Mucosa of rectum (tissue), 2 donors: ENCODE results near the gene RNF151.
A peak's percentile ranks its signal among the peaks of the same experiment; 100 is the strongest.

Source experiments
- H3K27ac ChIP-seq, 2 donors: one replicate each; pipeline ENCODE4 v1.7.0; 2013; ENCODE audit warnings: inconsistent platforms in 2 of 2, low read depth in 2 of 2, low read length in 2 of 2
- H3K27me3 ChIP-seq, 2 donors: one replicate each; pipeline ENCODE4 v1.7.0; 2013; ENCODE audit warnings: low read length in 2 of 2; ENCODE audit not compliant: control insufficient read depth in 2 of 2, insufficient read depth in 2 of 2
- H3K36me3 ChIP-seq, 2 donors: one replicate each; pipeline ENCODE4 v1.7.0; 2013; ENCODE audit warnings: low read length in 2 of 2; ENCODE audit not compliant: control insufficient read depth in 2 of 2, insufficient read depth in 2 of 2
- H3K4me1 ChIP-seq, 2 donors: one replicate each; pipeline ENCODE4 v1.7.0; 2013; ENCODE audit warnings: low read length in 2 of 2, mild to moderate bottlenecking in 1 of 2; ENCODE audit not compliant: control insufficient read depth in 2 of 2, insufficient read depth in 2 of 2
- H3K4me3 ChIP-seq, 2 donors: one replicate each; pipeline ENCODE4 v1.7.0; 2013; ENCODE audit warnings: low read length in 2 of 2
- H3K9ac ChIP-seq, 2 donors: one replicate each; pipeline ENCODE4 v1.7.0; 2013; ENCODE audit warnings: low read length in 2 of 2, low read depth in 1 of 2, mild to moderate bottlenecking in 1 of 2
- H3K9me3 ChIP-seq, 2 donors: one replicate each; pipeline ENCODE4 v1.7.0; 2013; ENCODE audit warnings: low read length in 2 of 2; ENCODE audit not compliant: control insufficient read depth in 2 of 2
- donor health status: healthy.
- donor health status: Normal muscosa, but diverticular disease.

The RNF151 gene

DNA sequence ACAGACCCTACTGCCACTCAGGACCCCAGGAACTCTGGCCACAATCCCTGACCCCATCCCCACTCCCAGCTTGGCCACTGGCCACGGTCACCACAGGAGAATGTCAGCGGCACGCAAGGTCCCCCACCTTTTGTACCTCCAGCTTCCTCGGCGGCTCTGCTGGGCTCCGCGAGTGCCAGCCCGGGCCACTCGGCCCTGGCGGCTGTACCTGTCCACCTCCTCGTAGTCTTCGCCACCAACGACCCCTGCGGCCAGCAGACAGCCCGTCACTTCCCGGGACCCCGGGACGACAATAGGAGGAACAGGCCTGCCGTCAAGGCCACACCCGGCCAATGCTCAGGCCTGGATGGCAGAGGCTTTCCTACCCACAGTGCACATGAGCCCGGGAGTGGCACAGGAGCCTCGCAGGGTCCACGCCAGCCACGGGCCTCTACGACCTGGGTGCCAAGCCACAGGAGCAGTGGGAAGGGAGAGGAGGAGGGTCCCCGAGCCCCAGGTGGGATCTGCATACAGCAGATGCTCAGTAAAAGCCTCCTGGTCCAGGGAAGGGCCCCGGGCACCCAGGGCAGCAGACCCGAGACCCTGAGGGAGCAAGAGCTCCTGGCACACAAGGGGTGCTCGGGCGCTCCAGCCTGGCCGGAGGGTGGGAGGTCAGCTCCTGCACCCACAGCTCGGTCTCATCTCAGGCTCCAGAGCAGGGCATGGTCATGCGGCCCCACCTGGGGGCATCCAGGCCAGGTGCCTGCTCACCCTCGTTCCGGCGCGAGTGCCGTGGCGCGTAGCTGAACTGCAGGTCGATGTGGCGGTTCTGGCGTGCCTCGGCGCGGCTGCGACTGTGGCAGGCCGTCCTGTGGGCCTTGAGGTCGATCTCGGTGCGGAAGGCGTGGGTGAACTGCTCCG lies 35.0 kb downstream of the RNF151 start:
- H3K27me3 ChIP-seq = no peaks in the 10 kb centered on the region
- peaks cover 11 to 19% of the 10 kb centered on the region in 2 donors for H3K4me1 ChIP-seq
- no peaks in the 10 kb centered on the region for H3K9me3 ChIP-seq
- H3K27ac ChIP-seq = no peak overlapping the region
- peaks cover 45 to 48% of the 10 kb centered on the region in 2 donors for H3K36me3 ChIP-seq
- H3K4me3 ChIP-seq = no peak overlapping the region
- no peak overlapping the region for H3K9ac ChIP-seq

DNA sequence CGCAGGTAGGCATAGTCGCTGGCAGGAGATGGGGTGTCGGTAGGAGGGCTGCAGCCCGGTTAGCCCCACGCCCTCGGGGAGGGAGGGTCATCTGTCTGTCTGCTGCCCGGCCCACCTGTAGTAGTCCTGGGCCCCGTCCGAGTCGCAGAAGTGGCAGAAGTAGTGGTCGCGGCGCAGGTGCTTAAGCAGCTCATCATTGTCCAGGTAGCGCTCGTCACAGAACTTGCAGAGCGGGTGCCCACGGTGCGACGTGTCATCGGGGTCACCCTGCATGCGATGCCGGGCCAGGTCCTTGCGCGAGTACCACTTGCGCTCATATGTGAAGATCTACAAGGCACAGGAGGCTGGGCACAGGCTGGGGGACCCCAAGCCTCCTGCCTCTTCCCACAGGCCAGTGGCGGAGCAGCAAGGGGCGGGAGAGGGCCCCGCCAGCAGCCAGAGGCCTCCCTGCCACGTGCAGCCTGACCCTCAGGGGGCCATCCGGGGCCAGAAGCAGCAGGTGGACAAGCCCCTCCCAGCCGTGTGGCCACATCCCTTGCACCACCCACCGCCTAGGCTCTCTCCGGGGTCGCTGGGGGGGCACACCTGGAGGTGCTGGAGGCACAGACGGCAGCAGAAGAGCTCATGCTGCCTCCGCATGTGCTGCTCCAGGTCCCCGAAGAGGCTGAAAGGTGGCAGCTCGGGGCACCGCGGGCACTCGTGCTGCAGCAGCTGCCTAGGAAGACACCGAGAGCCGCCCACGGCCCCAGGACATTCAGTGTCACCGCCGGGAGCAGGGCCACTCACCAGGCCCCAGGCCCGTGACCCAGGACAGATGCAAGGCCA lies 36.0 kb downstream of the RNF151 start:
- H3K36me3 ChIP-seq = peaks cover 42 to 44% of the 10 kb centered on the region in 2 donors
- peaks cover 18 to 19% of the 10 kb centered on the region in 2 donors for H3K4me1 ChIP-seq
- no peaks in the 10 kb centered on the region for H3K27me3 ChIP-seq

GRCh38 chr16:2003231-2003826 lies 36.7 kb downstream of the RNF151 start:
- Histone ChIP-seq H3K27ac (peak overlapping the region in 1 of 2 donors; percentile 71), H3K9me3 (no peaks in the 10 kb centered on the region), H3K4me1 (peaks cover 25 to 26% of the 10 kb centered on the region in 2 donors), H3K36me3 (peaks cover 37 to 39% of the 10 kb centered on the region in 2 donors), H3K4me3 (no peak overlapping the region), H3K27me3 (no peaks in the 10 kb centered on the region), H3K9ac (peak overlapping the region in 1 of 2 donors; percentile 45)

More for the DNA sequence above, 36.0 kb downstream of the RNF151 start:
- no peaks in the 10 kb centered on the region for H3K9me3 ChIP-seq
- H3K4me3 ChIP-seq = no peak overlapping the region
- no peak overlapping the region for H3K27ac ChIP-seq
- H3K9ac ChIP-seq = no peak overlapping the region

GRCh38 chr16:2003827-2004641 lies 37.4 kb downstream of the RNF151 start:
- Histone ChIP-seq H3K36me3 (peaks cover 34 to 35% of the 10 kb centered on the region in 2 donors), H3K4me1 (peaks cover 32 to 33% of the 10 kb centered on the region in 2 donors), H3K4me3 (peak overlapping the region; percentile 20 to 22)

DNA sequence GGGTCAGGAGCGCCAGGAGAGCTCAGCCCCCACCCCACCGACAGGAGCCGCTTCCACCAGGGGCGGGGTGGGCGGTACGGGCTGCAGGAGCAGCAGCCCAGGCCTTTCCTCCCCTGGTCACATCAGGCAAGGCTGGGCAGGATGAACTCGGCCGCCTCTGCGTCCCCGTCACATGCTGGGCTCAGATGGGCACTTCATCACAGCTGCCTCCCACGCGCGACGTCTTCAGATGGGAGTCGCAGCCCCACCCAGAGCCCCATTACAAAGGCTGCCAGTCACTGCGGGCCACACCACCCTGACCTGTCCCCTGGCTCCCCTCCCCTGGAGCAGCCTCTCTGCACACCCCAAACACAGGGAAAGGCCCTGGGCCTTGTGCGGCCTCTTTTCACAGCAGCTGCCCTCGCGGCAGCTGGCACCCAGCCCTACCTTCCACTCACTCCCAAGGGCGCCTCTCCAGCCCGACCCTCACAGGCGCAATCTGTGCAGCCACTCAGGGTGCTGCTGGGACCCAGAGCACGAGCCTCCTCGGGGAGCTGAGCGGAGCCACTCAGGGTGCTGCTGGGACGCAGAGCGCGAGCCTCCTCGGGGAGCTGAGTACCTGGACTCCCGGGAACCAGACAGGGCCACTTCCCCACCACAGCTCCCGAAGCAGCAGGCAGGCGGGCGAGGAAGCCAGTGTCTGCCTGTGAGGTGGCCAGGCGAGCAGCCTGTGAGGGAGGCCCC lies 38.3 kb downstream of the RNF151 start:
- H3K9ac ChIP-seq = no peak overlapping the region
- H3K4me1 ChIP-seq = peaks cover 33 to 36% of the 10 kb centered on the region in 2 donors
- no peak overlapping the region for H3K4me3 ChIP-seq
- H3K27ac ChIP-seq = peak overlapping the region in 1 of 2 donors; percentile 71
- peaks cover 26 to 30% of the 10 kb centered on the region in 2 donors for H3K36me3 ChIP-seq
- H3K9me3 ChIP-seq = no peaks in the 10 kb centered on the region
- H3K27me3 ChIP-seq = no peaks in the 10 kb centered on the region

More at GRCh38 chr16:2003827-2004641, 37.4 kb downstream of the RNF151 start:
- H3K9ac ChIP-seq = peak overlapping the region in 1 of 2 donors; percentile 45
- H3K27ac ChIP-seq = peak overlapping the region in 1 of 2 donors; percentile 71
- no peaks in the 10 kb centered on the region for H3K9me3 ChIP-seq
- H3K27me3 ChIP-seq = no peaks in the 10 kb centered on the region

GRCh38 chr16:2005646-2006045 lies 39.0 kb downstream of the RNF151 start:
- no peak overlapping the region for H3K9ac ChIP-seq
- H3K4me3 ChIP-seq = no peak overlapping the region
- peaks cover 39 to 43% of the 10 kb centered on the region in 2 donors for H3K4me1 ChIP-seq
- H3K27me3 ChIP-seq = no peaks in the 10 kb centered on the region
- no peak overlapping the region for H3K27ac ChIP-seq
- peaks cover 21 to 24% of the 10 kb centered on the region in 2 donors for H3K36me3 ChIP-seq
- no peaks in the 10 kb centered on the region for H3K9me3 ChIP-seq

DNA sequence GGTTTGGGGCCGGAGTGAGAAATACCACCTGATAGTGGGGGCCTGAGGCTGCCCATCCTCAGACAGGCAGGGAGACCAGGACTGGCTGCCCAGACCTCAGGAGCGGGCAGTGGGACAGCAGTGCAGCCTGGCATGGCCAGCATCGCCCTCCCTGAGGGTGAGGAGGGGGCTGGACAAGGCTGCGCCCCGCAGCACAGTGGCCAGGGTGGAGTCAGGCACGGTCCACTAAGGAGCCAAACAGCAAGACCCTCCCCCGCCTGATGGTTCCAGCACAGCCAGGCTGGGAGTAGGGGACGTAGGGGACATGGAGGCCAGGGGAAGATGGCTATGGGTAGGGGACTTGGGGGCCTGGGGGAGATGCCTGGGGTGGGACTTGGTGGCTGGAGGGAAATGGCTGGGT lies 39.7 kb downstream of the RNF151 start:
- peaks cover 16 to 18% of the 10 kb centered on the region in 2 donors for H3K36me3 ChIP-seq
- no peaks in the 10 kb centered on the region for H3K27me3 ChIP-seq
- H3K4me1 ChIP-seq = peaks cover 39 to 43% of the 10 kb centered on the region in 2 donors
- no peak overlapping the region for H3K9ac ChIP-seq
- H3K27ac ChIP-seq = no peak overlapping the region
- H3K4me3 ChIP-seq = no peak overlapping the region
- H3K9me3 ChIP-seq = no peaks in the 10 kb centered on the region

DNA sequence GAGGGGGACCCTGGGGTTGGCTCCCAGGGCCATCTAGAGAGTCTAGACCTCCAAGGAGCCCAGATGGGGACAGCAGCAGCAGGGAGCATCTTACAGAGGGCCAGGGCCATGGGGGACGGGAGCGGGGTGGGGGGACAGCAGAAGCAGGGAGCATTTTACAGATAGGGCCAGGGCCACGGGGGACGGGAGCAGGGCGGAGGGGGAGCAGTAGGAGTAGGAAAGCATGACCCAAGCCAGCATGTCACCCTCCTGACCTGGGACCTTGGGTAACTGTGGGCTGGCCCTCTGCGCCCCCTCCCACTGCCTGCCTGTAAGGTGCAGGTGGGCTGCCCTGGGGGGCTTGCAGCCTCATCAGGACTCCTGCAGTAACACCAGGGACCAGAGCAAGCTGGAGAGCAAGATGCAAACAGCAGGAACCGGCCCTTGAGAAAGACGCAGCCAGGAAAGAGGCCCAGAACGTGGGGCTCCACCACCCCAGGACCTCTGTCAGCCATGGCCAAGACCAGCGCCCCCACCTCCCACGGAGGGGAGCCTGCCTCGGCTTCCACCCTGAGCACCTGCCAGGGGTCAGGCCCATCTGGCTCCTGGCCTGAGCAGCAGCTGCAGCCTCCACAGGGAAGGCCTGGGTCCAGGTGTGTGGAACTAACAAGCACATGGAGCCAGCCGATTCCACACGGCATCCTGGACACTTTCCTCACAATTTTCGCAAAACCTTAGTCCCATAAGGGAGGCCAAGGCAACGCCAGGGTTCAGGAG lies 40.6 kb downstream of the RNF151 start:
- H3K27me3 ChIP-seq = no peaks in the 10 kb centered on the region
- peaks cover 6 to 9% of the 10 kb centered on the region in 2 donors for H3K36me3 ChIP-seq
- H3K27ac ChIP-seq = no peak overlapping the region
- H3K9ac ChIP-seq = no peak overlapping the region
- H3K4me3 ChIP-seq = peak overlapping the region in 1 of 2 donors; percentile 84
- no peaks in the 10 kb centered on the region for H3K9me3 ChIP-seq
- H3K4me1 ChIP-seq = peaks cover 39 to 43% of the 10 kb centered on the region in 2 donors
